Stimulated activated naive CD8-positive, alpha-beta T cell treated with anti-CD3 and anti-CD28 coated beads, Interleukin-15, amount 100 ng/mL, for 72 hours (primary cell): ENCODE data around the gene XPC.

Experiments used
- ATAC-seq: fragments of 150-1000 bp; cut with Tn5 transposase; 2 replicates; pipeline ENCODE4 v1.10.0; 2021; ENCODE audit warnings: mild to moderate bottlenecking, moderate library complexity
- DNase-seq, 2 donors: peaks; one replicate each; pipeline ENCODE4 v3.0.0; 2021 to 2022
- H3K27ac Mint-ChIP-seq, 2 donors: one replicate each; pipeline ENCODE4 v1.8.0; 2022; ENCODE audit warnings: mild to moderate bottlenecking in 2 of 2, mixed read lengths in 2 of 2, moderate library complexity in 2 of 2
- H3K27me3 Mint-ChIP-seq: one replicate; pipeline ENCODE4 v1.8.0; 2022; ENCODE audit warnings: mixed read lengths
- H3K4me1 Mint-ChIP-seq: one replicate; pipeline ENCODE4 v1.8.0; 2022; ENCODE audit warnings: mild to moderate bottlenecking, mixed read lengths
- H3K4me3 Mint-ChIP-seq, 2 donors: one replicate each; pipeline ENCODE4 v1.8.0; 2022; ENCODE audit warnings: mild to moderate bottlenecking in 2 of 2, mixed read lengths in 2 of 2, moderate library complexity in 1 of 2
- H3K9me3 Mint-ChIP-seq, 2 donors: one replicate each; pipeline ENCODE4 v1.8.0; 2022; ENCODE audit warnings: mixed read lengths in 2 of 2

The XPC gene

DNA sequence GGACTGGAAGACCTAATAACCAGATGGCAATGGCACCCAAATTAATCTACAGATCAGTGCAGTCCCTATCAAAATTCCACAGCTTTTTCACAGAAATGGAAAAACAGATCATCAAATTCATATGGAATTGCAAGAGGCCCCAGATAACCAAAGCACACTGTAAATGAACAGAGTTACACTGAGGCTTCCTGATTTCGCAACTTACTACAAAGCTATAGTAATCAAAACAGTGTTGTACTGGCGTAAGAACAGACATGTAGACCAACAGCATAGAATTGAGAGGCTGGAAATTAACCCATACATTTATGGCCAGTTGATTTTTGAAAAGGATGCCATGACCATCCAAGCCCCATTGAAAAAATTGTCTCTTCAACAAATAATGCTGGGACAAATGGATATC, 16.2 kb downstream of the XPC start:
- Mint-ChIP-seq H3K9me3 (peaks cover 11 to 14% of the 10 kb centered on the region in 2 donors), H3K4me3 (no peak overlapping the region), H3K27me3 (no peaks in the 10 kb centered on the region), H3K27ac (no peak overlapping the region), H3K4me1 (no peaks in the 10 kb centered on the region)
- ATAC-seq: no peak
- no peak for DNase-seq

DNA sequence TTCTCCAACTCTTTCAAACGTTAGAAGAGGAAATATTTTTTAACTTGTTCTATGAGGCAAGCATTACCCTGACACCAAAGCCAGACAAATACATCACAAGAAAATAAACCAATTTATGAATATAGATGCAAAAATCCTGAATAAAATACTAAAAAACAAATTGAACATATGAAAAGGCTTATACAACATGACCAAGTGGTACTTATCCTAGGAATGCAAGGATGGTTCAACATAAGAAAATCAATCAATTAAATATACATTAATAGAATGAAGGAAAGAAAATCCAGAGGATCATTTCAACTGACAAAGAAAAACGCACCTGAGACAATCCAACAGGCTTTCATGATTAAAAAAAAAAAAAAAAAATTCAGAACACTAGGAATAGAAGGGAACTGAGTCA, 17.1 kb downstream of the XPC start:
- H3K9me3 Mint-ChIP-seq: peaks cover 11 to 14% of the 10 kb centered on the region in 2 donors
- DNase-seq (no peak), ATAC-seq (no peak)
- peaks cover under 1% of the 10 kb centered on the region for H3K4me1 Mint-ChIP-seq
- H3K27me3 Mint-ChIP-seq: no peaks in the 10 kb centered on the region
- H3K27ac Mint-ChIP-seq: no peak overlapping the region
- no peak overlapping the region for H3K4me3 Mint-ChIP-seq

DNA sequence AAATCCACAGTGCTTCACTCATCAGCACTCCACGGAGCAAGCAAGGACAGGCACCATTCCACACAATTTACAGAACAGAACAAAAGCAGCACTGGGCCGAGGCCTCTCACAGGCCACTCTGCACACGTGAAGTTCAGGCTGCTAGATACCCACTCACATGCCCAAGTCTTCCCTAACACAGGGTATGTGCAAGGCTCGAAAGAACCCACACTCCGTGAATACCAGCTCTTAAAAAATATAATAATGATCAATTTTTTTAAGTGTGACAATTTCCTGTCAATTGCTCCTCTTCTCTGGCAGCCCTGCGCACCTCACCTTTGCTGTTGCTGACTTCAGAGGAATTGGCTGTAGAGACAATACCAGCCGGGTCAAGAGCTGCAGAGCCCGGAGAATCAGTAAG, 19.0 kb downstream of the XPC start:
- H3K4me3 Mint-ChIP-seq: no peak overlapping the region
- DNase-seq (no peak), ATAC-seq (no peak)
- H3K27me3 Mint-ChIP-seq: no peaks in the 10 kb centered on the region
- peaks cover 11 to 14% of the 10 kb centered on the region in 2 donors for H3K9me3 Mint-ChIP-seq
- peaks cover 7% of the 10 kb centered on the region for H3K4me1 Mint-ChIP-seq
- H3K27ac Mint-ChIP-seq: no peak overlapping the region

DNA sequence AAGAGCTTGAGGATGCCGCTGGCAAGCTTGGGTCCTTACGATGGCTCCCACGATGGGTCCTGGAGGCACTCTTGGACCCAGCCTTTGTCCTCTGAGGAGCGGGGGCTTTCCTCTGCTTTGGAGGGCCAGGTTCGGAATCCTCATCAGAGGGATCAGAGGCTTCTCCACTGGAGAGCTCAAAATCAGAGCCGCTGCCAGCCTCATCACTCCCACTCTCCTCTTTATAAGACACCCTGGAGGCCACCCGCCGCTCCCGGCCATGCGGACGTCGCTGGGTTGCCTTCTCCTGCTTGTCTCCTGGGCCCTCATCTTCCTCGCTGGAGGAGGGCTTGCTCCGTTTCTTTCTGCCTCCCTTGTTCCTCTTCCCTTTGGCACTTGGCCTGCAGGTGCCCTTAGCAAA, 20.0 kb downstream of the XPC start:
- no peak overlapping the region for H3K4me3 Mint-ChIP-seq
- H3K27ac Mint-ChIP-seq: peak overlapping the region in 1 of 2 donors; percentile 64
- no peaks in the 10 kb centered on the region for H3K27me3 Mint-ChIP-seq
- H3K4me1 Mint-ChIP-seq: peaks cover 7% of the 10 kb centered on the region
- DNase-seq (no peak), ATAC-seq (no peak)
- peaks cover 11 to 14% of the 10 kb centered on the region in 2 donors for H3K9me3 Mint-ChIP-seq

DNA sequence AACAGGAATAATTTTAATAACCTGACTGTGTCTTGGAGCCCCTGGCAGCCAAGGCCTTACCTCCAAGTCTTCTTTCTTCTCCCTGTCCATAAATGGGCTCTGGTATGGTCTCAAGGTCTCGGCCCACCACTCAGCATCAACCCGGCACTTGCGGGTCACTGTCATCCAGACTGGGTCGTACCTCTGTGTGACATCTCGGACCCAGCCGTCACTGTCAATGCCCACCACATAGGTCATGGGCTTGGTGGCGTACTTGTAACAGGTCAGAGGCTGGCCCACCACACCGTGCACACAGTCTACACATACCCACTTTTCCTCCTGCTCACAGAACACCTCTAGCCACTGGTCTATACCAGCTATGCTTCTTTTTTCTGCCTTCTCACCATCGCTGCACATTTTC, 20.4 kb downstream of the XPC start:
- peaks cover 11 to 14% of the 10 kb centered on the region in 2 donors for H3K9me3 Mint-ChIP-seq
- H3K4me1 Mint-ChIP-seq: peaks cover 7% of the 10 kb centered on the region
- DNase-seq: no peak
- no peaks in the 10 kb centered on the region for H3K27me3 Mint-ChIP-seq
- ATAC-seq: no peak
- peak overlapping the region in 1 of 2 donors; percentile 64 for H3K27ac Mint-ChIP-seq
- H3K4me3 Mint-ChIP-seq: no peak overlapping the region

DNA sequence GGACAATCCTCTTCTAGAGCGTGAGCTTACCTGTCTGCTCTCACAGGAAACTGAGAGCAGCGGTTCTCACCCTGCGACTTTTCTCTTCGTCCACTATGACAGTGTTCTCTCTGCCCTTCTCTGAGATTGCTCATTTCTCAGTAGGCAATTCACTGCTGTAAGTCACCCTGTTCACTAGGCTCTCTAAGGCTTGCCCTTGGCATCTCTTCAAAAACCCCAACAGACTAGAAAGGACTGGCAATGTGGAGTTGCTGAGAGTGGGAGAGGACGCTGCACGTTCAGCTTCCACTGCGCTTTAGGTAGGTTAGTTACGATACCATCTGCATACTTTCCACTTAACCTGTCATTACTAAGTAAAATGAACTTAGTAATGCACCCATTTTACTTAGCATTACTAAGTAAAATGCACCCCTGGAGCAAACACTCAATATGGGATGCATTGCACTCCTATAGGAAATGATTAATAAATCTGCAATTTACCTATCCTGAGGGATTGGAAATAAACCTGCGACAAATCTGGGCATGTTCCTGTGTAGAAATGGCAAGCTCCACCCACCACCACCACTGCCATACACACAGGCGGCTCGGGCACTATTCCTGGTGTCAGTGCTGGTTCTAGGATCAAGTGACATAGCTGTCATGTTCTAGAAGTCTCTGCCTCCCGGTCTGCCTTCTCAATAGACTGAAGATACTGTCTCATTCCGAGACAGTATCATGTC, 21.4 kb downstream of the XPC start:
- Mint-ChIP-seq H3K27ac (no peak overlapping the region), H3K9me3 (peaks cover 5 to 6% of the 10 kb centered on the region in 2 donors), H3K4me1 (peaks cover 7% of the 10 kb centered on the region), H3K27me3 (no peaks in the 10 kb centered on the region), H3K4me3 (no peak overlapping the region)
- DNase-seq (no peak), ATAC-seq (no peak)

DNA sequence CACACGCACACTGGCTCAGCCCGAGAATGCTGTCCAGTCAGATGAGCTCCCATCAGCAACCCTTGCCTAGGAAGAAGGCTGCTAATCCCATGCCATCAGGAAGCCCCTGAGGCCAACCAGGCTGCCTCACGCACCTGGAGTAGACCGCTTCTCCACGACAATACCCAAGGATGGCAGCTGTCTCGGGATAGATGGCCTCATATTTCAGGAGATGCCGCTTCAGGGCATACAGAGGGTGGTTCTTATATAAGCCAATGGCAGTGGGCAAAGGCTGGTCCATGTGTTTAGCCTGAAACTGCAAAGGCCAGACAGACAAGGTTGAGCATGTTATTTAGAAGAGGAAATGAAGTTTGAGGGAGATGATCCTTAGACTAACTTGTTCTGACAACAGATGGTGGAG, 22.2 kb downstream of the XPC start:
- H3K27me3 Mint-ChIP-seq: no peaks in the 10 kb centered on the region
- no peak for ATAC-seq
- H3K9me3 Mint-ChIP-seq: no peaks in the 10 kb centered on the region
- DNase-seq: no peak
- H3K4me3 Mint-ChIP-seq: no peak overlapping the region
- H3K4me1 Mint-ChIP-seq: peaks cover 7% of the 10 kb centered on the region
- no peak overlapping the region for H3K27ac Mint-ChIP-seq

DNA sequence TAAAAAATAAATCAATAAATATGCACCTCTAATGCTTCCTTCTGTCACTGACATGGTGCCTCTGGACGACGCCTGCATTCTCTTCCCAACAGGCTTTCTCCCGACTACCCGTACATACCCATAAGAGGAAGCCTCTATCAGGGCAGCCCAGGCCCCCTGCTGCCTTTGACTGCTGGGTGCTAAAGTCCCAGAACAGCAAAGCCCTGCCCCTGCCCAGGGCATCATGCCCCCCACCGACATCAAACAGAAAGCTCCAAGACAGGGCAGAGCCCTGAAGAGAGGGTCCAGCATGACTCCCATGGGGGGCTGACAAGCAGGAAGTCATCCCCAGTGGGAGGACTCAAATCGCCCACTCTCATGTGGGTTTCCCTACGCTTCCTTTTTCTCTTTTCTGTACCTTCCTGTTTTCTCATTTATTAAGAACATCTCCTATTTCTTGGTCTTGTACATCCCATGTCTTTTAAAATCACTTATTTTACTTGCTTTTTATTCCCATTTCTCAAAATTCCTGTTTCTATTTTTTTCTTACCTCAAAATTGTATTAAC, 23.4 kb downstream of the XPC start:
- peaks cover 7% of the 10 kb centered on the region for H3K4me1 Mint-ChIP-seq

DNA sequence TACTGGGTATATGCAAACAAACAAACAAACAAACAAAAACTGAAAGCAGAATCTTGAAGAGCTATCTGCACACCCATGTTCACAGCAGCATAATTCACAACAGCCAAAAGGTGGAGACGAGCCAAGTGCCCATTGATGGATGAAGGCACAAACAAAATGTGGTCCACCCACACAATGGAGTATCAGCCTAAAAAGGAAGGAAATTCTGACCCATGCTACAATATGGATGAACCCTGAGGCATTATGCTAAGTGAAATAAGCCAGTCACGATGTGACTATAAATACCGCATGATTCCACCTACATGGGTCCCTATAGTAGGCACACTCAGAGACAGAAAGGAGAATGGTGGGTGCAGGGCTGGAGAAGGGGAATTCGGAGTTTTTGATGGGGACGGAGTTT, 24.1 kb downstream of the XPC start:
- no peak for ATAC-seq

More for the DNA sequence above, 23.4 kb downstream of the XPC start:
- Mint-ChIP-seq H3K9me3 (no peaks in the 10 kb centered on the region), H3K27ac (peak overlapping the region in 1 of 2 donors; percentile 77), H3K27me3 (no peaks in the 10 kb centered on the region), H3K4me3 (no peak overlapping the region)
- ATAC-seq (no peak), DNase-seq (no peak)

DNA sequence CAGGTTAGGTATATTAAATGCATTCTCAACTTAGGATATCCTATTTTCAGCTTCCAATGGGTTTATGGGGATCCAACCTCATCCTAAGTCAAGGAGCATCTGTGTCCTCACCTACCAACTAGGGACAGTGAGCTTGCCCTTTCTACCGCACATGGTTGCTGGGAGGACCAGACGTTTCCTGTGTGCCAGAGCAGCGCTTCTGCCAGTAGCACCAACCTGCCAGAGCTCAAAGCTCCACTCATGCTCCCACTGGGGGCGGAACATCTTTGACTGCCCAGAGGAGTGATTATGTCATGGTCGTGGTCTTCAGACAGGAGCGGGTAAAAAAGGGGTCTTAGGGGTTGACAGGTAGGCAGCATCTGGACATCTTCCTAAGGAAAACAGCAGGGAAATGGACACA, 24.7 kb downstream of the XPC start:
- H3K27me3 Mint-ChIP-seq: no peaks in the 10 kb centered on the region
- no peak for ATAC-seq
- no peak overlapping the region for H3K27ac Mint-ChIP-seq
- no peaks in the 10 kb centered on the region for H3K9me3 Mint-ChIP-seq
- no peak overlapping the region for H3K4me3 Mint-ChIP-seq
- peaks cover 7% of the 10 kb centered on the region for H3K4me1 Mint-ChIP-seq
- DNase-seq: no peak

More for the DNA sequence above, 24.1 kb downstream of the XPC start:
- no peak for DNase-seq
- H3K9me3 Mint-ChIP-seq: no peaks in the 10 kb centered on the region
- H3K4me1 Mint-ChIP-seq: peaks cover 7% of the 10 kb centered on the region
- no peaks in the 10 kb centered on the region for H3K27me3 Mint-ChIP-seq
- no peak overlapping the region for H3K4me3 Mint-ChIP-seq
- no peak overlapping the region for H3K27ac Mint-ChIP-seq

DNA sequence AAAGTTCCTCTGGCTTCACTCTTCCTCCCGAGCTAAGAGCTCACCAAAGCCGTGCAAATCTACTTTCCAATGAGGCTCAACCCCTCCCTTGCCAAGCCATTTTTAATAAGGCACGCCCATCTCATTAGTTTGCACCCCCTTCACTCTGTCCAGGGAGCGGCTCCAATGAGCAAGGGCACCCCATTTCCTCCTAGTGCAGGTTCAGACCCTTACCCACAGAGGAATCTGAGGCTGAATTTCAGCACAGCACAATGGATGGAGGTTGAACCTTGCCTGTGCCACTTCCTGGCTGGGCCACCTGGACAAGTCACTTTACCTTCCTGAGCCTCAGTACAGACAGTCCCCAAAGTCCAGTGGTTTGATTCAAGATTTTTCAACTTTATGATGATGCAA, 25.4 kb downstream of the XPC start:
- Mint-ChIP-seq H3K4me1 (peaks cover 7% of the 10 kb centered on the region), H3K9me3 (no peaks in the 10 kb centered on the region), H3K27me3 (no peaks in the 10 kb centered on the region), H3K27ac (peak overlapping the region in 1 of 2 donors; percentile 38), H3K4me3 (no peak overlapping the region)
- ATAC-seq (no peak), DNase-seq (no peak)

DNA sequence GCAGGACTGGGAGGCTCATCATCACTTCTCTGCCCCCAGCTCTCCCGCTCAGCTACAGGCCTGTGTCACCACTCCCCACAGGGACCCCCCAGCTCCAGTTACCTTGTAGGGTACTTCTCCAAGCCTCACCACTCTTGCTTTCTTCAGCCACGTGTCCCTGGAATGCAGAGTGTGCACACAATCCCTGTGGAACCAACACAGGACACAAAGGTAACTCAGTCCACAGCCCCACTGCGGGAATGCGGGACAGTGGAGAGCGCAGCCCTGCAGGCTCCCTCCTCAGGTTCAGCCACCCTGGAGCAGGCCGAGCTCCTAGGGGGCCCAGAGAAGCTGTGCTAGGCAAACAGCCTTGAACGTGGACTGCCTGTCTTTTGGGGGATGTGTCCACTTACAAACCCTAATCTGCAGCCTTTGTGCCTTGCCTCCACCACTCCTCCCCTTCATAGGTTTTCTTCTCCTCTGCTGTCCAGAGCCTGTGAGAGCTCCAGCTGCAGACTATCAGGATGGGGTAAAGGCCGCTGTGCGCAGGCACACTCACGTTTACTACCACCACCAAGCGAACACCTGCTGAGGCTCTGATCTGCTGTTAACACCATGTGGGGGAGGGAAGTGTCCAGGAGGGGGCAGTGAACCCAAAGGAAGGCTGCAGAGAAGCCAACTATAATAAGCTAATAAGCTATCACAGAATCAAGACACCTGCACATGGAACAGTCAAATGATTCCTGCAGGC, 26.0 kb downstream of the XPC start:
- peak; percentile 54 for ATAC-seq

DNA sequence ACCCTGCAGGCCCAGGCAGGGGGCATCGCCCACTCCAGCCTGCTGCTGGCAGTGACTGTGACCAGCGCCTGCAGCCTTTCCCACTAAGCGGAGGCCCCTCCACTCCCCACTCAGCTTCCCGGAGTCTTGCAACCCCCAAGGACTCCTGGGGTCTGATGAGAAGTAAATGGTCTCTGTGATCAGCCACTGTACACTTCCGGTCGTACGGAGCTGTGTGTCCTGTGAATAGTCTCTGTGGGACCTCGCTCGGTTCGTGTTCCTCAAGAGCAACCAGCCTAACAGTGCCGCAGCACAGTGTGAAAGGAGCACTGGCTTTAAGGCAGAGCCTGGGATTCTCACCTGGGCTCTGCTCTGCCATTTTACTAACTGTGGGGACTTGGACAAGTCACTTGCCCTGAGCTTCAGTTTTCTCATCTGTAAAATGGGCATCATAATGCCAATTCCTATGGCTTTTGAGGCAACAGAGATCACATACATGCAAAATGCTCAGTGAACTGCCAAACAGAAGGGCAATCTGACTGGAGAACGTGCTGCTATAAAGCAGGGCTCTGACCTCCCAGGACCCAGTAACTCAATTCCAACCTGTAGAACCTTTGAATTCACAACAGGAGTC, 26.8 kb downstream of the XPC start:
- Mint-ChIP-seq H3K9me3 (no peaks in the 10 kb centered on the region), H3K4me1 (peaks cover 7% of the 10 kb centered on the region), H3K27me3 (no peaks in the 10 kb centered on the region), H3K4me3 (no peak overlapping the region), H3K27ac (no peak overlapping the region)
- DNase-seq (no peak), ATAC-seq (no peak)

More for the DNA sequence above, 26.0 kb downstream of the XPC start:
- no peaks in the 10 kb centered on the region for H3K9me3 Mint-ChIP-seq
- H3K27ac Mint-ChIP-seq: peak overlapping the region in 1 of 2 donors; percentile 38
- peaks cover 7% of the 10 kb centered on the region for H3K4me1 Mint-ChIP-seq
- no peaks in the 10 kb centered on the region for H3K27me3 Mint-ChIP-seq
- DNase-seq: no peak
- no peak overlapping the region for H3K4me3 Mint-ChIP-seq

DNA sequence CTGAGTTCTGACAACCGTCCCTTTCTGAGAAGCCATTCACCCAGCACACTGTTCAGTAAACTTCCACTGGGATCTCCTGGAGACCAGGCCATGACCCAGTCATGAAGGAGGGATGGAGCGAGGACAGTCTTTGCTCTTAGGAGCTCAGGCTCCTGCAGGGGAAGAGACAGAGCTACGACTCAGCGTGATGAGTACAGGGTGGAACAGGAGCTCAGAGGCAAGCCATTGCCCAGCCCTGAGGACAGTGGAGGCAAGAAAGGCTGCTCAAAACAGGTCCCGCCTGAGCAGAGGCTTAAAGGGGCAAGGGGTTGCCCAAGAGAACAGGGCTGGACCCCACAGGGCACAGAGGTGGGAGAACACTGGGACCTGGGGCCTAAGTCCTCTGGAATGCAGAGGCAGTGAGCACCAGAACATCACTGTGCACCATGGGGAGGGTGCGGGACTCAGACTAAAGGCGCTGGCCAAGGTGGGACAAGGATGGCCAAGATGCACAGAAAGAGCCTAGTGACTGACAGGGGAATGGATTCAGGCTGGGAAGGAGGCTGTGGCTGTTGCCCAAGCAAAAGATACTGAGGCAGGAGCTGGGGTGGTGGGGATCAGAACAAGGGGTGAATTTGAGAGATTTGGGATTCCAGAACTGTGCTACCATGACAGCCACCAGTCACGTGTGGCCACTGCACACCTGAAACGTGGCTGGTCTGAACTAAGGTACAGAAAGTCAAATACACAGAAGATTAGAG, 27.7 kb downstream of the XPC start:
- Mint-ChIP-seq H3K27me3 (no peaks in the 10 kb centered on the region), H3K4me1 (peaks cover 7% of the 10 kb centered on the region), H3K4me3 (no peak overlapping the region), H3K27ac (peak overlapping the region; percentile 2 to 79), H3K9me3 (no peaks in the 10 kb centered on the region)
- DNase-seq (no peak), ATAC-seq (no peak)

DNA sequence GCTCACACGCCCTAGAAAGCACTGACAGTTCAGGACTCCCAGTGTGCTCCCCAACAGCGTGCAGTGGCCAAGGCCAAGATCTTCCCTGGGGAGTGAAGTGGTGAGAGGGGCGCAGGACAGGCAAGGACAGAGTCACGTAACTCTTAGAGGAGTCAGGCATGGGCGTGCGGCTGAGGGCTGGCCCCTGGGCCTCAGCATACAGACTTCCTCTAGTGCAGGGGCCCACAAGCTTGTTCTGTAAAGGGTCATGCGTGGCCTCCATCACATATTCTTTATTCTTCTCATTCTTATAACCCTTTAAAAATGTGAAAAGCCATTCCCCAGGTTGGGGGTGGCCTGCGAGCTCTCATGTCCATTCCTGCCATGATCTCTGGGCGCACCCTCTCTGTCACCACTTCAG, 28.3 kb downstream of the XPC start:
- Mint-ChIP-seq H3K4me3 (no peak overlapping the region), H3K9me3 (no peaks in the 10 kb centered on the region), H3K27me3 (no peaks in the 10 kb centered on the region), H3K4me1 (peaks cover 12% of the 10 kb centered on the region), H3K27ac (no peak overlapping the region)
- ATAC-seq (no peak), DNase-seq (no peak)
